Uterus (tissue), 2 donors: Measurements from ENCODE around the gene EFS.

ENCODE experiments used
- CTCF ChIP-seq, 4 experiments: fragments of 200-600 bp in 2 of 4; fragments of 450-650 bp in 2 of 4; sonication (generic) in 2 of 4; IDR thresholded peaks; one replicate each; pipeline ENCODE4 v1.5.1; 2016 to 2019; ENCODE audit warnings: antibody characterized with exemption in 4 of 4, mild to moderate bottlenecking in 2 of 4, moderate library complexity in 1 of 4
- POLR2A ChIP-seq, 2 donors: fragments of 450-650 bp; IDR thresholded peaks; one replicate each; pipeline ENCODE4 v1.6.1; 2016; ENCODE audit warnings: antibody characterized with exemption in 2 of 2, mild to moderate bottlenecking in 1 of 2, moderate library complexity in 1 of 2

- TF ChIP-seq CTCF (IDR thresholded peaks at IDR 0.05) = no peak
- TF ChIP-seq POLR2A (IDR thresholded peaks at IDR 0.05) = no peak
Measured at GRCh38 chr14:23358553-23359166, 6.3 kb downstream of the EFS start.
